Measurements from ENCODE around the gene FOXP1.

FOXP1 gene

DNA sequence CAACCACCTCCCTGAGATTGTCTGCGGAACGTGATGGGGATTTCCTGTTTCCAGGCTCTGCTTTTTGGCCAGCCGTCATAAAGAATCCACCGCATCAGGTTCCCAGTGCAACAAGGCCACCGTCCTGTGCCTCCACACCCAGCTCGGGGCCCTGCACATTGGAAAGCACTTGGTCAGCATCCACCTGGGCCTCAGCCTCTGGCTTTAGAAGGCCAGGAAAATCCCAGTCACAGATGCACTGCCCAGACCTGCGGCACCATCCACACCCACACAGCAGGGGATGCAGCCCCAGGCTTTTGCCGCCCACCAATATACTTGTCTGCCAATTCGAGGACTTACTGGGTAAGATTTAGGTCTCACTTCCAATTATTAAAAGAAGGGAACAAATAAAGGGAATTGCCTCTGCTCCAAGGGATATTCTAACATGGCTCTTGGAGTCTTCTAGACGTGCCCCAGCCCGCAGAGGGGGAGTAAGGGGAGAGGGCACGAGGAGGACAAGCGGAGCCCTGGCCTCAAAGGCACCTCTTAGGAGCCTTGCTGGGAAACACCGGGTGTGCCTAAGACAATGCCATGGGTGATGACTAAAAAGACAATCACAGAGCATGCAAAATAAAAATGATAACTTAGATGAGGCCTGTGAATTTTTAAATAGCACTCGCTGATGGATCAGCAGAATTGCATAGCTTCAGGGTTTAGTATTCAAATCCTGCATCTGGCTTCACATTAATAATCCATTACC is 169.2 kb downstream of the FOXP1 start:
- no peak for TF ChIP-seq CTCF (conservative IDR thresholded peaks at IDR 0.05)
- H3K27ac ChIP-seq = no peak overlapping the region

- H3K27ac ChIP-seq = no peak overlapping the region
- no peak for TF ChIP-seq CTCF (conservative IDR thresholded peaks at IDR 0.05)
Observed at GRCh38 chr3:71413572-71413971, 170.0 kb downstream of the FOXP1 start.

DNA sequence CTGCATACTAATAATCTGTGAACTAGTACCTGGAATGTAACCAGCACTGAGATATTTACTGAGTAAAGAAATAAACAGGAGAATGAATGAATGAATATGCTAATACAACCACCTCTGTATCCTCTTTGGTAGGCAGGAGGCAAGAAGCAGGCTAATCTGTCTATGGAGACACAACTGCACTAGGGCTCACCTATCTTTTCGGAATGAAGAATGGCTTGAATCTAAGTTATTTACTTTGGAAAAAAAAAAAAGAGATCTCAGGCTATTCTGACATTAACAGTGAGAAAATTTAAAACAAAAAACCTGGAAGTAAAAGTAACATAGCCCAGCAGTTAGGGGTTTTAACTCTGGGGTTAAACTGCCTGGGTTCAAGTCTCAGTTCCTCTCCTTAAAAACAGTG is 174.2 kb downstream of the FOXP1 start:
- TF ChIP-seq CTCF (conservative IDR thresholded peaks at IDR 0.05) = no peak
- H3K27ac ChIP-seq = no peak overlapping the region

GRCh38 chr3:71408903-71409302 is 174.6 kb downstream of the FOXP1 start:
- H3K27ac ChIP-seq = no peak overlapping the region
- no peak for TF ChIP-seq CTCF (conservative IDR thresholded peaks at IDR 0.05)

- no peak for TF ChIP-seq CTCF (conservative IDR thresholded peaks at IDR 0.05)
Observed at GRCh38 chr3:71407823-71408222, 175.7 kb downstream of the FOXP1 start.

GRCh38 chr3:71406972-71407810 is 176.3 kb downstream of the FOXP1 start:
- TF ChIP-seq CTCF (conservative IDR thresholded peaks at IDR 0.05) = no peak
- H3K27ac ChIP-seq = no peak overlapping the region

More at GRCh38 chr3:71407823-71408222, 175.7 kb downstream of the FOXP1 start:
- no peak overlapping the region for H3K27ac ChIP-seq

GRCh38 chr3:71402911-71403310 is 180.6 kb downstream of the FOXP1 start:
- no peak for TF ChIP-seq CTCF (conservative IDR thresholded peaks at IDR 0.05)
- no peak overlapping the region for H3K27ac ChIP-seq

All from VCaP (cell line).